Gastroesophageal sphincter (tissue), 2 donors: ENCODE results near the gene CLTB.

Experiments used
- EP300 ChIP-seq: sonication (generic); formaldehyde crosslinking; IDR thresholded peaks from one replicate; pipeline ENCODE4 v1.6.1; 2017; ENCODE audit warnings: antibody characterized with exemption, mild to moderate bottlenecking
- POLR2A ChIP-seq, 2 donors: fragments of 450-650 bp; IDR thresholded peaks; one replicate each; pipeline ENCODE4 v1.6.1; 2017; ENCODE audit warnings: antibody characterized with exemption in 2 of 2, mild to moderate bottlenecking in 2 of 2, moderate library complexity in 1 of 2
- POLR2AphosphoS5 ChIP-seq: sonication (generic); formaldehyde crosslinking; IDR thresholded peaks from one replicate; pipeline ENCODE4 v1.6.1; 2017; ENCODE audit warnings: antibody characterized with exemption

GRCh38 chr5:176425138-176425537 is 8.8 kb upstream of the CLTB start:
- TF ChIP-seq POLR2A (IDR thresholded peaks at IDR 0.05) (no peak), EP300 (no peak), POLR2AphosphoS5 (no peak)
